Activated T-cell treated with anti-CD3 and anti-CD28 coated beads, Interleukin-2, amount 50 U/mL, for 1 hour (primary cell): ENCODE measurements around the gene GAGE12C.
"Not testable (repeated sequence)": the region's sequence is repeated elsewhere in the genome, so short reads cannot be mapped to it uniquely, and the experiment has no call there.

Source experiments
- DNase-seq: peaks from one replicate; pipeline ENCODE4 v3.0.0-alpha.2; 2020

The GAGE12C gene

GRCh38 chrX:49531877-49532276 lies at the start of gene GAGE12C:
Gene GAGE12C, plus strand, starts transcription at chrX:49532177. Its CDS starts 1,155 bp downstream, at chrX:49533332.
- DNase-seq = not testable (repeated sequence)

- DNase-seq = not testable (repeated sequence)
Observed at GRCh38 chrX:49541433-49541832, 9.5 kb downstream of the GAGE12C start, which contains the start of gene GAGE12D. Gene GAGE12D, plus strand, starts transcription at chrX:49541733. Its CDS starts 1,155 bp downstream, at chrX:49542888.

DNA sequence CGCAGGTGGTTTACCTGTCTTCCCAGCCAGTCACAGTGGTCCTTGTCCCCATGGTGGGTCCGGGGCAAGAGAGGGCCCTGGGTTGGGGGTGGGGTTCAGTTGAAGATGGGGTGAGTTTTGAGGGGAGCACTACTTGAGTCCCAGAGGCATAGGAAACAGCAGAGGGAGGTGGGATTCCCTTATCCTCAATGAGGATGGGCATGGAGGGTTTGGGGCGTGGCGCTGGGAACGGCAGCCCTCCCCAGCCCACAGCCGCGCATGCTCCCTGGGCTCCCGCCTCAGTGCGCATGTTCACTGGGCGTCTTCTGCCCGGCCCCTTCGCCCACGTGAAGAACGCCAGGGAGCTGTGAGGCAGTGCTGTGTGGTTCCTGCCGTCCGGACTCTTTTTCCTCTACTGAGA lies 19.0 kb downstream of the GAGE12C start, which contains the start of gene GAGE12E:
Gene GAGE12E, plus strand, starts transcription at position 301 of the 400 bp plus-strand sequence. CDS start 1,155 bp downstream, outside the sequence.
- DNase-seq = not testable (repeated sequence)

GRCh38 chrX:49560542-49560941 lies 28.6 kb downstream of the GAGE12C start, which contains the start of gene GAGE12F:
Gene GAGE12F, plus strand, starts transcription at chrX:49560842. Its CDS starts 1,155 bp downstream, at chrX:49561997.
- DNase-seq = not testable (repeated sequence)

DNA sequence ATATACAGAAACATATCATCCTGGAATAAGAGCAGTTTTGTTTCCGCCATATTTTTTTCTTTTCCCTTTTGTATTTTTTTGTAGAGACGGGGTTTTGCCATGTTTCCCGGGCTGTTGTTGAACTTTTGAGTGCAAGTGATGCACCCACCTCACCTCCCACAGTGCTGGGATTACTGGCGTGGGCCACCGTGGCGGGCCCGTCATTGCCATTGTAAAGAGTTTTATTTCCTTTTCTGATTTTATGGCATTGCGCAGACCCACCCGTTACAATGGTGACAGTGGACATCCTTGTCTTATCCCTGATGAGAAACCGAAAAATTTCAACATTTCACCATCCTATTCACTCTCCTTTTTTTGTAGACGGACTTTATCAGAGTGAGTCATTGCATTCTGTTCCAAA lies 36.8 kb downstream of the GAGE12C start:
- DNase-seq = not testable (repeated sequence)

DNA sequence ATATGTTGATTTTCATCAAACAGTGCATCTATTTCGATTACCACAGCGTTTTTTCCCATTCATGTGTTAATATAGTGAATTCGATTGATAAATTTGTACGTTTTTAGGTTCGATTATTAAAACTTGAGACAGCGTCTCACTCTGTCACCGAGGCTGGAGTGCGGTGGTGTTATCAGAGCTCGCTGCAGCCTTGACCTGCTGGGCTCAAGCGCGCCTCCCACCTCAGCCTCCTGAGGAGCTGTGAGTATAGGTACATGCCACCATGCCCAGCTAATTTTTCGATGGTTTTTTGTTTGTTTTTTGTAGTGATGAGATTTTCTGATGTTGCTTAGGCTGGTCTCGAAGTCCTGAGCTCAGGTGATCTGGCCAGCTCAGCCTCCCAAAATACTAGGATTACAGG lies 37.2 kb downstream of the GAGE12C start:
- not testable (repeated sequence) for DNase-seq

DNA sequence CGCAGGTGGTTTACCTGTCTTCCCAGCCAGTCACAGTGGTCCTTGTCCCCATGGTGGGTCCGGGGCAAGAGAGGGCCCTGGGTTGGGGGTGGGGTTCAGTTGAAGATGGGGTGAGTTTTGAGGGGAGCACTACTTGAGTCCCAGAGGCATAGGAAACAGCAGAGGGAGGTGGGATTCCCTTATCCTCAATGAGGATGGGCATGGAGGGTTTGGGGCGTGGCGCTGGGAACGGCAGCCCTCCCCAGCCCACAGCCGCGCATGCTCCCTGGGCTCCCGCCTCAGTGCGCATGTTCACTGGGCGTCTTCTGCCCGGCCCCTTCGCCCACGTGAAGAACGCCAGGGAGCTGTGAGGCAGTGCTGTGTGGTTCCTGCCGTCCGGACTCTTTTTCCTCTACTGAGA lies 38.1 kb downstream of the GAGE12C start, which contains the start of gene GAGE12G:
Gene GAGE12G, plus strand, starts transcription at position 301 of the 400 bp plus-strand sequence. CDS start 1,155 bp downstream, outside the sequence.
- not testable (repeated sequence) for DNase-seq

- not testable (repeated sequence) for DNase-seq
Observed at GRCh38 chrX:49579649-49580048, 47.7 kb downstream of the GAGE12C start, which contains the start of gene GAGE12H. Gene GAGE12H, plus strand, starts transcription at chrX:49579949. Its CDS starts 1,155 bp downstream, at chrX:49581104.
